GM18867 (cell line): ENCODE data around the gene ECI1.

ENCODE experiments used
- ATAC-seq: cut with Tn5 transposase; IDR thresholded peaks from one replicate; pipeline ENCODE4 v1.9.1; 2021; ENCODE audit warnings: mild to moderate bottlenecking, moderate library complexity; ENCODE audit not compliant: unreplicated experiment

The ECI1 gene

DNA sequence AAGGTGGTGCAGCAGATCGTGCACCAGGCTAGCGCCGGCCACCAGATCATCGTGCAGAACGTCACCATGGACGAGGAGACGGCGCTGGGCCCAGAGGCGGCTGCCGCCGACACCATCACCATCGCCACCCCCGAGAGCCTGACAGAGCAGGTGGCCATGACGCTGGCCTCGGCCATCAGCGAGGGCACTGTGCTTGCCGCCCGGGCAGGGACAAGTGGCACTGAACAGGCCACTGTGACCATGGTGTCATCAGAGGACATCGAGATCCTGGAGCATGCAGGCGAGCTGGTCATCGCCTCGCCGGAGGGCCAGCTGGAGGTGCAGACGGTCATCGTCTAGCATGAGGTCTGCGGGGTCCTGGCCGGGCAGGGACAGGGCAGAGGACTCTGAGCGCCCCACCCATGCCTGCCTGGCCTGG lies 16.1 kb downstream of the ECI1 start:
- ATAC-seq, result no peak

DNA sequence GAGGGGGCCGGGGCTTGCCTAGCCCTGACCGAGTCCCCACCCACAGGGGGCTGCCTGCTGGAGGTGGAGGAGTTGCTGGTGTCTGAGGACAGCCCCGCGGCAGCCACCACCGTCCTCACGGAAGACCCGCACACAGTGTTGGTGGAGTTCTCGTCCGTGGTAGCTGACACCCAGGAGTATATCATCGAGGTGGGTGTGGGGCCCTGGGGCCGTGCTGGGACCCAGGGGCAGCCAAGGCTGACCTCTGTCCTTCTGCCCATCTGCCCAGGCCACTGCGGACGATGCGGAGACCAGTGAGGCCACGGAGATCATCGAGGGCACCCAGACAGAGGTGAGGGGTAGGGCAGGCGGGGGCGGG lies 16.6 kb downstream of the ECI1 start:
- no peak for ATAC-seq

DNA sequence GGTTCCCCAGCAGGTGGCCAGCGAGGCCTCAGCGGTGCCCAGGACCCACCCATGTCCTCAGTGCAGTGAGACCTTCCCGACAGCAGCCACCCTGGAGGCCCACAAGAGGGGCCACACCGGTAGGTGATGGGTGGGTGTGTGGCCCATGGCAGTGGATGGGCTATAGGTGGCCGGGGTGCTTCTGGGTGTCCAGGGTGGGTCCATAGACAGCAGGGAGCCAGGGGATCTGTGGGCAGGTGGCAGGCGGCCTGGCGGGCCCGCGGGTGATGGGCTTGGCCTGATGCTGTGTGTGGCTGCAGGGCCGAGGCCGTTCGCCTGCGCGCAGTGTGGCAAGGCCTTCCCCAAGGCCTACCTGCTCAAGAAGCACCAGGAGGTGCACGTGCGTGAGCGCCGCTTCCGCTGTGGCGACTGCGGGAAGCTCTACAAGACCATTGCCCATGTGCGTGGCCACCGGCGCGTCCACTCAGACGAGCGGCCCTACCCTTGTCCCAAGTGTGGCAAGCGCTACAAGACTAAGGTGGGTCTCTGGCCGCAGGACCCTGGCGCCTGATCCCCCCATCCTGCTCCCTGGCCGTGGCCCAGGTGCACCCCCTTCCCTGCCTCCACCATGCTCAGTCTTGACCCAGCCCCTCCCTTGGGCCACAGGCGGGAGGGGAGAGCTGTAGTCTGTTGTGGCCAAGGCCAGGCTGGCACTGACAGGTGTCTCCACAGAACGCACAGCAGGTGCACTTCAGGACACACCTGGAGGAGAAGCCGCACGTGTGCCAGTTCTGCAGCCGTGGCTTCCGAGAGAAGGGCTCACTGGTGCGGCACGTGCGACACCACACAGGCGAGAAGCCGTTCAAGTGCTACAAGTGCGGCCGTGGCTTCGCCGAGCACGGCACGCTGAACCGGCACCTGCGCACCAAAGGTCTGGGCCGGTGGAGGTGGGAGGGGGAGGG lies 17.2 kb downstream of the ECI1 start:
- ATAC-seq, result no peak

DNA sequence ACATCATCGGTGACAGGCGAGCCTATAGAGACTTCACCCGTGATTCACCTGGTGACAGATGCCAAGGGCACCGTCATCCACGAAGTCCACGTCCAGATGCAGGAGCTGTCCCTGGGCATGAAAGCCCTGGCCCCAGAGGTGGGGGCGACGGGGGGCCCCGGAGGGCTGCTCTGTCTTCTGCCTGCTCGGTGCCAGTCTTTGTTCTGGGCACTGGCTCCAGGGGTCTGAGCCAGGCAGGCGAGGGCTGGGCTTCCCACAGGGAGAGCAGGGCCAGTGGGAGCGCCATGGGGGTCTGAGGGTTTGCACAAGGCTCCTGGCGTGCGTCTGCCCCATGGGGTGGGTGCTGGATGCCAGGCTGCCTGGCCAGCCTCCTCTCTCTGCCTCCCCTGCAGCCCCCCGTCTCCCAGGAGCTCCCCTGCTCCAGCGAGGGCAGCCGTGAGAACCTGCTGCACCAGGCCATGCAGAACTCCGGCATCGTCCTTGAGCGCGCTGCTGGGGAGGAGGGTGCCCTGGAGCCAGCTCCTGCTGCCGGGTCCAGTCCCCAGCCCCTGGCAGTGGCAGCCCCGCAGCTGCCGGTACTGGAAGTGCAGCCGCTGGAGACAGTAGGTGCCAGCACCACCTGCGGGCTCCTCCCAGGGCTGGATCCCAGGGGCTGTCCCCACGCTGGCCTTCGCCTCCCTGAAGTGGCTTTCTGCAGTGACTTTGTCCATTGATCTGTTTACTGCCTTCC lies 18.2 kb downstream of the ECI1 start:
- no peak for ATAC-seq

DNA sequence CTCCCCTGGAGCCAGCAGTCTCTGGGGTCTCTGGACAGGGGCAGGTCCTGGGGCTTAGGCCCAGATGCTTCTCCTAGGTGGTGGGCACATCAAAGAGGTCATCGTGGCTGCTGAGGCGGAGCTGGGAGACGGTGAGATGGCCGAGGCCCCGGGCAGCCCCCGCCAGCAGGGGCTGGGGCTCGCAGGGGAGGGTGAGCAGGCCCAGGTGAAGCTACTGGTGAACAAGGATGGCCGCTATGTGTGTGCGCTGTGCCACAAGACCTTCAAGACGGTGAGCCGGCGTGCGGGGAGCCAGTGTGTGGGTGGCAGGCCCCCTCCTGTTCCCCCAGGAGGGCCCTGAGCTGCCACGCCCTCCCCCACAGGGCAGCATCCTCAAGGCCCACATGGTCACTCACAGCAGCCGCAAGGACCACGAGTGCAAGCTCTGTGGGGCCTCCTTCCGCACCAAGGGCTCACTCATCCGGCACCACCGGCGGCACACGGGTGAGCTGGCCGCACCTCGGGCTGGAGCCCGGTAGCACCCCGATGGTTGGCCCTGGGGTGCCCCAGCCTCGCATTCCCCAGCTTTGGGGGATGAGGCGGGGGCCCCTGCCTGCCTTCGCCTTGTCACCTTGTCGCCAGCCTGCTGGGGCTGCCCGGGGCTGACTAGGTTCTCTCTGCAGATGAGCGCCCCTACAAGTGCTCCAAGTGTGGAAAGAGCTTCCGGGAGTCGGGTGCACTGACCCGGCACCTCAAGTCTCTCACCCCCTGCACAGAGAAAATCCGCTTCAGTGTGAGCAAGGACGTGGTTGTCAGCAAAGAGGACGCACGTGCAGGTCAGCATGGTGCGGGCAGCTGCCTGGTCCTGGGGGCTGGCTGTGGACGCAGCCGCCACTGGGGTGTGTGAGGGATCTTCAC lies 19.0 kb downstream of the ECI1 start:
- no peak for ATAC-seq

DNA sequence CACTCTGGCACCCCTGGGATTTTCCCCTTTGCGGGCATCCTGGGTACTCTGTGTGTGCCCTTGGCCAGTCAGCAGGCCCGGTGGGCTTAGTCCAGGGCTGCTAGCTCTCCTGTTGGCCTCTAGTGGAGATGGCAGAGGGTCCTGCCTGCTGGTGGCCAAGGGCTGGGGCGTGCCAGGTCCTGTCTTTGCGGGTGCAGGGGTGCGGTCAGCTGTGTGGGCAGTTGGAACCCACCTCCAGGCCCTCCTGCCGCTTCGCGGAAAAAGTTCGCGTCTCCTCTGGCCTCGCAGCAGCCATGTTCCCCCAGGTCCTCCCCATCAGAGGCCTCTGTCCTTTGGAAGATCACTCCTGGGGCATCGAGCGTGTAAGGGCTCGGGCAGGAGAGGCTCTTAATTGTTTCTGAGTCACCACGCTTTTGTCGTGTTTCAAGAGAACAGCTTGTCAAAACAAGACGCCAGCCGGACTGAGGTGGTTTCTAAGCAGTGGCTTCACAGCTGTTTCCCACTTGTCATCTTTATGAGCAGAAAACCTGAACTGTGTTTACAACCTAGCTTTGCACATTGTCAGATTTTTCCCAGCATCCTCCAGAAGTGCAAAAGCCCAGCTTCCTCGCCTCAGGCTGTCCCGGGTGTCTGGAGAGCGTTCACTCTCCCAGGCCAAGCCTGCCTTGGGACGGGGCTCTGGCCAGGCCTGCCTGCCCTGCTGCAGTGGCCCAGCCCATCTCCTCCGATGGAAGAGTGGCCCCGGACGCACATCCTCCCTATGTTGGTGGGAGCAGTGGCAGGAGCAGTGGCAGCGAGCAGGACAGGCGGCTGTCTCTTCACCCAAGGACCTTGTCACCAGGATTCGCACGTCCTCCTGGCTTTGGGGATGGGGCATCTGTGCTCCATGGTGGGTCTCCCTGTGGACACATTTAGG lies 20.1 kb downstream of the ECI1 start:
- ATAC-seq, result no peak

DNA sequence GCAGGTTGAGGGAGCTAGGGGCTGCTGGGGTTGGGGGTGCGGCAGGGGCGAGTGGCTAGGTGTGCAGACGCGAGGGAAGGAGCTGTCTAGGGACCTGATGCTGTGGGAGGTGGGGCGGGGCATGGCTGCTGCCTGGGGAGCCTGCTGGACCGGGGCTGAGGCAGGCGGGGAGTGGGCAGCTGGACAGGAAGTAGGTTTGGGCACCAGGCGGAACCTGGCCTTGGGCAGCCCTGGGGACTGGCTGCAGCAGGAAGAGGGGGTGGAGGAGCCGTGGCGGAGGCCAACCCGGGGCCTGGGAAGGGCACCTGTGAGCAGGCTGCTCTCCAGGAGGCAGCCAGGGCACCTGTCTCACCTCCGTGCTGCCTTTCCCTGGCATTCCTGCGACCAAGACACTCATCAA lies 21.0 kb downstream of the ECI1 start:
- ATAC-seq, result no peak

DNA sequence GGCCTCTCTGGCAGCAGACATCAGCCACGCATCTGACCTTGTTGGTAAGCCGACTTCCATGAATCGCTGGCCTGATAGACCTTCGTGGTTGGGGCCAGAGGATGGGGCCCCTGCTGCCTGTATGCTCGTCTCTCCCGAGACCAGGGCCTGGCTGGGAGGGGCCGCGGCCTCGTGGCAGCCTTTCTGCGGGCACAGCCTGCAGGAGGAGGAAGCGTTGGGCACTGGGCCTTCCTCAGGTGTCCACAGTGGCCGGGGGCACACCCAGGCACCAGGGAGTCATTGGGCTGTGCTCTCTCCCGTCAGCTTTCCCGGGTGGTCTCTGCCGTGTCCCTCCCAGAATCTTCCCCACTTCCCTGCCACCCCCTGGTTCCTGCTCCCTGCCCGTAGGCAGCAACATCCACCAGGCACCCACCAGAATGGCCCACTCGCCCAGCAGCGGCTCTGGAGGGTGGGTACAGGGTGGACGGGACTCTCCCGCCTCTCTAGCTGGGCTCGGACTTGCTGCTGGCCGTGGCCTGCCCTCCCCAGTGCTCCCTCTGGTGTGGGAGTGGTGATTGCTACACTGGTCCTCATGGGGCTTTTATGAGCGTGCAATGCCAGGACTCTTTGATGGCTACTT lies 21.6 kb downstream of the ECI1 start:
- ATAC-seq, result no peak

DNA sequence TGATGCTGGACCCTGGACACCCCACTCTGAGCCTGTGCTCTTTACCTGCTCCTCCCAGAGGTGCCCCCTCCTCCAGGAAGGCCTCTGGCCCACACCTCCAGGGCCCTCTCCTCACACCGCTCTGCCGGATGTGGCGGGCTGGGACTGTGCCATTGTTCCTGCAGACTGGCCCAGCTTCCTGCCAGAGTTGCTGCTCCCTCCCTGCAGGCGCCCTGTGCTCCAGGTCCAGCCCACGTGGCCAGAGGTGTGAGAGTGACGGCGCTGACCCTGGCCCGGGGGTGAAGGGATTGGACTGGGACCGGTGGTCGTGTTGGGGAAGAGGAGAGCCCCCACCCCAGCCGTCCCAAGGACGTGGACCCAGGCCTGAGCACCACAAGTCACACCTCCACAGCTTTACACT lies 22.3 kb downstream of the ECI1 start:
- ATAC-seq, result no peak

DNA sequence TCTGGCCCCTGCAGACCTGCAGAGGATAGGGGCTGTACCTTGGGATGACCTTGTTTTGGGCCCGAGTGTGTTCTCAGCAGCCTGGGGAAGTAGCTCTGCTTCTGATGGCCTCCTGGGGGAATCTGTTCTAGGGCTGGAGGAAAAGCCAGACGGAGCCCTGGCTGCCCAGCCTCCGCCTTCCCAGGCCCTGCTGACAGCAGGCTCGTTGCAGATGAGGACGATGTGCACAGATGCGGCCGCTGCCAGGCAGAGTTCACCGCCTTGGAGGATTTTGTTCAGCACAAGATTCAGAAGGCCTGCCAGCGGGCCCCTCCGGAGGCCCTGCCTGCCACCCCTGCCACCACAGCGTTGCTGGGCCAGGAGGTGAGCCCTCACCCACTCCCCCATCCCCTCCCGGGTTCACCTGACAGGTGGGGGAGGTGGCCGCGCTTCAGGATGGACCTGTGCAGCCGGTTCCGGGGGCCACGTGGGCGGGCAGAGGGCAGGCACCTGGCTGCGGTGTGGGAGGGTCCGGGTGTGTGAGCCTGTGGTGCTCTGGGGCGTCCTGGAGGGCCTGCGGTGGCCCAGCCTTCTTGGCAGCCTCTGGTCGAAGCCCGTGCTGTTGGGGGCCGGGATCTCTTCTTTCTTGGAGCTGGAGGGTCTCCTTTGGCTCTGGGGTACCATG lies 23.1 kb downstream of the ECI1 start:
- no peak for ATAC-seq

DNA sequence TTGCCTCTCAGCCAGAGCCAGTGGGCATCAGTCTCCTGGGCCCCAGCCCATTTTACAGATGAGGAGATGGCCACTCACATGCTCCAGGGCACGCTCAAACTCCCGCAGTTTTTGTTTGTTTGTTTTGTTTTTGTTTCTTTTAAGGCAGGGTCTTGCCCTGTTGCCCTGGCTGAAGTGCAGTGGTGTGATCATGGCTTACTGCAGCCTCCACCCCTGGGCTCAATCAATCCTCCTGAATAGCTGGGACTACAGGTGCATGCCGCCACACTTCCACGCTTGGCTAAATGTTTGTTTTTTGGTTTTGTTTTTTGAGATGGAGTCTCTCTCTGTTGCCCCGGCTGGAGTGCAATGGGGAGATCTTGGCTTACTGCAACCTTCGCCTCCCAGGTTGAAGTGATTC lies 24.5 kb downstream of the ECI1 start:
- no peak for ATAC-seq

DNA sequence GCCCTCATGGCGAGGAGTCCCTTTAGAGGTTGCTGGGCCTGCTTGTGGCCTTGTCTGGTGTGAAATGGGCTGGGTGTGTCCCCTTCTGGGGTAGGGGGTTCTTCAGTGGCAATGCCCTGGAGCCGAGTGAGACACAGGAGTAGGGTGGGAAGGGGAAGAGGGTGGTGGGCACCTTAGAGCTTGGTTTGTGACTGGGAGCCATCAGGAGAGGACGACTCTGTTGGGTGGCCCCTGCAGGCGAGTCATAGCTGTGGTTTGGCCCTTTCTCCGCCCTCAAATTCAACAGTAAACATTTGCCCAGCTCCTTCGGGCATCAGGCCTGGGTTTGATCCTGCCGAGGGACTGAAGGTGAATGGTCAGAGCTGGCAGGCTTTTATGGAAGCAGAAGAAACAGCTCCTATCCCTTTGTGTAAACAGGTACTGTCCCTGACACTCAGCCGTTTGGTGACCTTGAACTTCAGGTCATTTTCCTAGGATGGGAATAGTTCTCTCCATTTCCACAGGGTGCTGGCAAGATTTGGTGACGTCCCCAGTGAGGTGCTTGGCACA lies 25.1 kb downstream of the ECI1 start:
- ATAC-seq, result no peak

DNA sequence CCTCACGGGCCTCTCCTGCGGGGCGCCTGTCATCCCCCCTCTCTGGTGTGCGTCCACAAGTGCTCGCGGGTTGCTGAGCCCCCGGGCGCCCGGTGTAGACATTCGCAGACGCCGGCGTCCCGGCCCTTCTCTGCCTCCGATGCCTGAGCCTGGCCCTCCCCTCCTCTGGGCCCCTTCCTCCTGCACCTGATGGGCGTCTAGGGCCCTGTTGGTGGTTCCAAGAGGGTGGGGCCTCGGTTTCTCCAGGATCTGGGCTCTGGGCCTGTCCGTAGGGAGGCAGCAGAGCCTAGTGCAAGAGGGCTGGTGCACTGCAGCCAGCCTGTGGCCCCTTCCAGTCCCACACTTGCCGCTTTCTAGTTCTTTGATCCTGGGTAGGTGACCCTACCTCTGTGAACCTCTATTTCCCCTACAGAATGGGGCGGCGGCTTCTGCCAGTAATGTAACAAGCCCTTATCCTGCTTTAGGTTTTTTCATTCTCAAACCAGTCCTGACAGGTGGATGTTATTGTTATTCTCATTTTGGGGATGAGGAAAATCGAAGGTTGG lies 27.4 kb downstream of the ECI1 start:
- peak; percentile 19 for ATAC-seq

DNA sequence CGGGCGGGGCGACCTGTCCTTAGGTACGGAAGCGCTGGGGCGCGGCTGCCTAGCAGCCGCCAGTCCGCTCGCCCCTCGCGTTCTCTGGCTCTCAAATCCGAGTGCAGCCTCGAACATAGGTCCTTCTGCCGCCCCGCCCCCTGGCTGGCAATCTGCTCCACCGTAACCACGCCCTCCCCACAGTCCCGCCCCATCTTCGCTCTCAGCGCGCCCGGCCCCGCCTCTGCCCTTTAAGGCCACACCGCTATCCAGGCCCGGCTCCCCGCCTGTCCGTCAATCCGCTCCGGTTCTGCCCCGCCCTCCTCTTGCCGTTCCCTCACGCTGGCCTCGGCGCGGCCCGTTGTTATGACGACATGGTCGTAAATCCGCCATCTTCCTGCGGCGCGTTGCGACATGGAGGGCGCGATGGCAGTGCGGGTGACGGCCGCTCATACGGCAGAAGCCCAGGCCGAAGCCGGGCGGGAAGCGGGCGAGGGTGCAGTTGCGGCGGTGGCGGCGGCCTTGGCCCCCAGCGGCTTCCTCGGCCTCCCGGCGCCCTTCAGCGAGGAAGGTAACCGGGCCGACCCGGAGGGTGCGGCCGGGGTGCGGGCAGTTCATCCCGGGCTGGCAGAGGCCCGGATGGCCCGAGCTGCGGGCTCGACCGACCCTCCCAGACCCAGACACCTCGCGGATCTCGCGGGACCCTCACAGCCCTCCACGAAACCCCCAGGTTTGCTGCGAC lies 28.0 kb downstream of the ECI1 start, which contains the start of gene E4F1:
Gene E4F1, plus strand, starts transcription at position 371 of the 721 bp plus-strand sequence. Its CDS starts 23 bp downstream, at position 394.
- ATAC-seq, result peak; percentile 89

DNA sequence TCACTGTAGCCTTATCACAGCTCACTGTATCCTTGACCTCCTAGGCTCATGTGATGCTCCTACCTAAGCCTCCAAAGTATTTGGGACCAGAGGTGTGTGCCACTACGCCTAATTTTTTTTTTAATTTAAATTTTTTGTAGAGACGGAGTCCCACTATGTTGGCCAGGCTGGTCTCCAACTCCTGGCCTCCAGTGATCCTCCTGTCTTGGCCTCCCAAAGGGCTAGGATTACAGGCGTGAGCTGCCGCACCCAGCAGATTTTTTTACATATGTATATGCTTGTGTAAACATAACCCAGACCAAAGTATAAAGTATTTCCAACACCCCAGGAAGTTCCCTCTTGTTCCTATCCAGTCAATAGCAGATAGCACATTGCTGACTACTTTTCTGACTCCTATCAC lies 35.1 kb downstream of the ECI1 start:
- ATAC-seq, result no peak

DNA sequence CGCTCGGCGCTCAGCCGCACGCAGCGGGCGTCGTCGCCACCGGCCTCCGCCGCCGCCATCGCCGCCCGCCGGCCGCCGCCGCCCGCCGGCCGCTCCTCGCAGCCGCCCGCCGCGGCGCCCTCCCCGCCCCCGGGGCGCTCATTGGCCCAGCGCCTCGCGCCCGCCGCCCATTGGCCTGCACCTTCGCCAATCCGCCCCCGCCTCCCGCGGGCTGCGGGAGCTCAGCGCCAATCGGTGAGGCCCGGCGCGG lies 36.7 kb downstream of the ECI1 start, which contains the start of gene PGP:
Gene PGP, minus strand, starts transcription at position 122 of the 250 bp plus-strand sequence. Its CDS starts 63 bp downstream, at position 59.
- ATAC-seq, result peak; percentile 85

DNA sequence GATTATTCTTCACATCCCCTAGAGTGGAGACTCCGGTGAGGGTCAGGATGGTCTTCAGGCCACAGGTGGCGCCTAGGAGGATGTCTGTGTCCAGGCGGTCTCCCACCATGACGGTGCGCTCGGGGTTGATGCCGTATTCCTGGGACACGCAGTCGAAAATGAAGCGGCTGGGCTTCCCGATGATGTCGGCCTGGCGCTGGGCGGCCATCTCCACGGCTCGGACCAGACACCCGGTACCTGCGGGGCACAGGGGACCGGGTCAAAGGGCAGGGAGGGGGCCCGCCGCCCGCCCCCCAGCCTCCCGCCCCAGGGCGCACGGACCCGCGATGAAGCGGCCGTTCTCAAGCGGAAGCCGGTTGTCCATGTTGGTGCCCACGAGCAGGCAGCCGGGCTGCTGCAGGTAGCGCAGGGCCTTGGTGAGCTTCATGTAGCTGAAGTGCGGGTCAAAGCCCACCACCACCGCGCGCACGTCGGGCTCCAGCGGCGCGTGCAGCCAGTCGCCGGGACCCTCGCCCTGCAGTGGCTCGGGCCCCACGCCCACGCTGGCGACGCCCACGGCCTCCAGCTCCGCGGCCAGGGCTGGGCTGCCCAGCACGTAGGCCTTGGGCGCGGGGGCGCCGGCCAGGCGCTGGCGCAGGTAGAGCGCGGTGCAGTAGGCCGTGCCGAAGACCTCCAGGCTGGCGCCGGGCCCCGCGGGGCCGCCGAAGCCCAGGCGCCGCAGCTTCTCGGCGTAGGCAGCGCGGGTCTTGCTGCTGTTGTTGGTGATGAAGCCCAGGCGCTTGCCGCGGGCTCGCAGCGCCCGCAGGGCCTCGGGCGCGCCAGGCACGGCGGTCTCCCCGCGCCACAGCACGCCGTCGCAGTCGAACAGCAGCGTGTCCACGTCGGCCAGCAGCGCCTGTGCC lies 37.3 kb downstream of the ECI1 start:
- peak; percentile 10 for ATAC-seq
